GM23338 (cell line): ENCODE data around the gene CTRL.

Experiments
- EZH2 ChIP-seq: fragments of 200-600 bp; sonication (generic); IDR thresholded peaks from one replicate; pipeline ENCODE4 v1.8.0; 2017; ENCODE audit warnings: antibody characterized with exemption, mild to moderate bottlenecking, low read depth; ENCODE audit not compliant: unreplicated experiment
- EZH2phosphoT487 ChIP-seq: fragments of 200-600 bp; sonication (generic); IDR thresholded peaks from one replicate; pipeline ENCODE4 v1.8.1; 2018; ENCODE audit warnings: antibody characterized with exemption; ENCODE audit not compliant: unreplicated experiment
- POLR2AphosphoS5 ChIP-seq: IDR thresholded peaks from 2 replicates; pipeline ENCODE4 v1.6.1; 2016; ENCODE audit warnings: antibody characterized with exemption, low read depth
- TF ChIP-seq, protein P1 (sequence below): IDR thresholded peaks from 2 replicates; pipeline ENCODE4 v1.6.1; 2016; ENCODE audit warnings: antibody characterized with exemption
- TF ChIP-seq, protein P2 (sequence below), 2 experiments: fragments of 200-600 bp in 1 of 2; sonication (generic) in 1 of 2; conservative IDR thresholded peaks; 2 replicates each; pipeline versions ENCODE4 v1.5.1 to v1.6.1; 2016 to 2017; ENCODE audit warnings: antibody characterized with exemption in 2 of 2, low read depth in 2 of 2, mild to moderate bottlenecking in 2 of 2, moderate library complexity in 1 of 2
- TF ChIP-seq, protein P3 (sequence below): IDR thresholded peaks from one replicate; pipeline ENCODE4 v1.6.1; 2018; ENCODE audit warnings: antibody characterized with exemption; ENCODE audit not compliant: unreplicated experiment

DNA sequence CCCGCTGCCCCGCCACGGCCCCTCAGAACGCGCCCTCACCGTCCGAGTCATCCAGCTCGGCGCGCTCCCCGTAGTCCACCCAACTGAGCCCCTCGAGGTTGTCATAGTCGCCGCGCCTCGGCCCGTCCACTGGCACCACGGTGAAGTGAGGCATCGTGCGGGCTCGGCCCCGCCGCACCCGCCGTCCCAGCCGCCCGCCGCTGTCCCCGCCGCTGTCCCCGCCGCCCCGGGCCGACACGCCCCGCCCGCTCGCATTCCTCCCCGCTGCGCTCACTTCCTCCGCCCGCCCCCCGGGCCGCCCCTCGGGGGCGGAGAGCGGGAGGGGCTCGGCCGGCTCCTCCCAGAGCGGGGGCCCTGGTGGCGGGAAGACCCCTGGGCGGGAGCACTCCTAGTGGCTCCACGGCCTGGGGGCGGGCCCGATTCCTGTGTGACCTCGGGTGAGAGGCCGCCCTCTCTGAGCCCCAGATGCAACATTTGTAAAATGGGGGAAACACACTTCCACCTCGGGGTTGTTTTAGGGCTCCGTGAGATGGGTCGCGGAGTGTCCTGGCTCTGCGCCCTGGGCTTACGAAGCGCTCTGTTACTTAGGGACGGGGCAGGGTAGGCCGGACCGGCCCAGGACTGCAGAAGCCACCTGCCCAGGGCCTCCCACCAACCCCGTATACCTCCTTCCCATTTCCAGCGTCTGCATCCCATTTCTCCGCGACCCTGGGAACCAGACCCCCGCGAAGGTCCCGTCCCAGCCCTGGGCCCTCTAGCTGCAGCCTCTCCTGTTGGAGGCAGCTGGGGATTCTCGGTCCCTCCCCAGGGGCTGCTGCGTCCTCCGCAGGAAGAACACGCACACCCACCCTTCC lies 37.0 kb upstream of the CTRL start, which contains the start of gene SLC12A4:
- TF ChIP-seq, protein P1, sequence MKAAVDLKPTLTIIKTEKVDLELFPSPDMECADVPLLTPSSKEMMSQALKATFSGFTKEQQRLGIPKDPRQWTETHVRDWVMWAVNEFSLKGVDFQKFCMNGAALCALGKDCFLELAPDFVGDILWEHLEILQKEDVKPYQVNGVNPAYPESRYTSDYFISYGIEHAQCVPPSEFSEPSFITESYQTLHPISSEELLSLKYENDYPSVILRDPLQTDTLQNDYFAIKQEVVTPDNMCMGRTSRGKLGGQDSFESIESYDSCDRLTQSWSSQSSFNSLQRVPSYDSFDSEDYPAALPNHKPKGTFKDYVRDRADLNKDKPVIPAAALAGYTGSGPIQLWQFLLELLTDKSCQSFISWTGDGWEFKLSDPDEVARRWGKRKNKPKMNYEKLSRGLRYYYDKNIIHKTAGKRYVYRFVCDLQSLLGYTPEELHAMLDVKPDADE = peak; percentile 75
- peak; percentile 61 for TF ChIP-seq POLR2AphosphoS5
- TF ChIP-seq, protein P2, sequence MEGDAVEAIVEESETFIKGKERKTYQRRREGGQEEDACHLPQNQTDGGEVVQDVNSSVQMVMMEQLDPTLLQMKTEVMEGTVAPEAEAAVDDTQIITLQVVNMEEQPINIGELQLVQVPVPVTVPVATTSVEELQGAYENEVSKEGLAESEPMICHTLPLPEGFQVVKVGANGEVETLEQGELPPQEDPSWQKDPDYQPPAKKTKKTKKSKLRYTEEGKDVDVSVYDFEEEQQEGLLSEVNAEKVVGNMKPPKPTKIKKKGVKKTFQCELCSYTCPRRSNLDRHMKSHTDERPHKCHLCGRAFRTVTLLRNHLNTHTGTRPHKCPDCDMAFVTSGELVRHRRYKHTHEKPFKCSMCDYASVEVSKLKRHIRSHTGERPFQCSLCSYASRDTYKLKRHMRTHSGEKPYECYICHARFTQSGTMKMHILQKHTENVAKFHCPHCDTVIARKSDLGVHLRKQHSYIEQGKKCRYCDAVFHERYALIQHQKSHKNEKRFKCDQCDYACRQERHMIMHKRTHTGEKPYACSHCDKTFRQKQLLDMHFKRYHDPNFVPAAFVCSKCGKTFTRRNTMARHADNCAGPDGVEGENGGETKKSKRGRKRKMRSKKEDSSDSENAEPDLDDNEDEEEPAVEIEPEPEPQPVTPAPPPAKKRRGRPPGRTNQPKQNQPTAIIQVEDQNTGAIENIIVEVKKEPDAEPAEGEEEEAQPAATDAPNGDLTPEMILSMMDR (conservative IDR thresholded peaks at IDR 0.05; ENCODE audit: low read depth in 2 of 2) = no peak
- TF ChIP-seq EZH2 = no peak
- TF ChIP-seq, protein P3, sequence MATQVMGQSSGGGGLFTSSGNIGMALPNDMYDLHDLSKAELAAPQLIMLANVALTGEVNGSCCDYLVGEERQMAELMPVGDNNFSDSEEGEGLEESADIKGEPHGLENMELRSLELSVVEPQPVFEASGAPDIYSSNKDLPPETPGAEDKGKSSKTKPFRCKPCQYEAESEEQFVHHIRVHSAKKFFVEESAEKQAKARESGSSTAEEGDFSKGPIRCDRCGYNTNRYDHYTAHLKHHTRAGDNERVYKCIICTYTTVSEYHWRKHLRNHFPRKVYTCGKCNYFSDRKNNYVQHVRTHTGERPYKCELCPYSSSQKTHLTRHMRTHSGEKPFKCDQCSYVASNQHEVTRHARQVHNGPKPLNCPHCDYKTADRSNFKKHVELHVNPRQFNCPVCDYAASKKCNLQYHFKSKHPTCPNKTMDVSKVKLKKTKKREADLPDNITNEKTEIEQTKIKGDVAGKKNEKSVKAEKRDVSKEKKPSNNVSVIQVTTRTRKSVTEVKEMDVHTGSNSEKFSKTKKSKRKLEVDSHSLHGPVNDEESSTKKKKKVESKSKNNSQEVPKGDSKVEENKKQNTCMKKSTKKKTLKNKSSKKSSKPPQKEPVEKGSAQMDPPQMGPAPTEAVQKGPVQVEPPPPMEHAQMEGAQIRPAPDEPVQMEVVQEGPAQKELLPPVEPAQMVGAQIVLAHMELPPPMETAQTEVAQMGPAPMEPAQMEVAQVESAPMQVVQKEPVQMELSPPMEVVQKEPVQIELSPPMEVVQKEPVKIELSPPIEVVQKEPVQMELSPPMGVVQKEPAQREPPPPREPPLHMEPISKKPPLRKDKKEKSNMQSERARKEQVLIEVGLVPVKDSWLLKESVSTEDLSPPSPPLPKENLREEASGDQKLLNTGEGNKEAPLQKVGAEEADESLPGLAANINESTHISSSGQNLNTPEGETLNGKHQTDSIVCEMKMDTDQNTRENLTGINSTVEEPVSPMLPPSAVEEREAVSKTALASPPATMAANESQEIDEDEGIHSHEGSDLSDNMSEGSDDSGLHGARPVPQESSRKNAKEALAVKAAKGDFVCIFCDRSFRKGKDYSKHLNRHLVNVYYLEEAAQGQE = no peak
- no peak for TF ChIP-seq EZH2phosphoT487
